ENCODE results near the gene LAMA5.

DNA sequence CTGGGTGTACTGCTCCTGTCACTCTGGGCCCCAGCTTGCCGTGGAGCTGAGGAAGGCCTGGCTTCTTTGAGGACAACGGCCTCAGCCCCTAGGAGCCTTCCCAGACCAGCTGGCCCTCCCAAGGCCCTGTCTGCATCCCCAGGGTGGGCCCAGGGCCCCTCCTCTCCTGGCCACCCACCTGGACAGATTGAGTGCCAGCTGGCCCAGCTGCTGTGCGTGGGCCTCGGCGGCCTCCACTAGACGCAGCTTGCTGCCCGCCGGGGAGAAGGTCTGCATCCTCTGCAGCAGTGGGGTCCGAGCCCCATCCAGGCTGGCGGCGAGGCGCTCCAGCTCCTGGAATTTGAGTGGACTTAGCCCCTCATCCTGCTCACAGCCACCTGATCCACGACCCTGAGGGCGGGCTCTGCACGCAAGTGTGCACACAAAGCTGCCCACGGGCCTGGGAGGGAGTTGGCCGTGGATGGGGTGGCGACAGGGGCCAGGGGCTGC is 49.9 kb downstream of the LAMA5 start:
- TF ChIP-seq, protein P1, sequence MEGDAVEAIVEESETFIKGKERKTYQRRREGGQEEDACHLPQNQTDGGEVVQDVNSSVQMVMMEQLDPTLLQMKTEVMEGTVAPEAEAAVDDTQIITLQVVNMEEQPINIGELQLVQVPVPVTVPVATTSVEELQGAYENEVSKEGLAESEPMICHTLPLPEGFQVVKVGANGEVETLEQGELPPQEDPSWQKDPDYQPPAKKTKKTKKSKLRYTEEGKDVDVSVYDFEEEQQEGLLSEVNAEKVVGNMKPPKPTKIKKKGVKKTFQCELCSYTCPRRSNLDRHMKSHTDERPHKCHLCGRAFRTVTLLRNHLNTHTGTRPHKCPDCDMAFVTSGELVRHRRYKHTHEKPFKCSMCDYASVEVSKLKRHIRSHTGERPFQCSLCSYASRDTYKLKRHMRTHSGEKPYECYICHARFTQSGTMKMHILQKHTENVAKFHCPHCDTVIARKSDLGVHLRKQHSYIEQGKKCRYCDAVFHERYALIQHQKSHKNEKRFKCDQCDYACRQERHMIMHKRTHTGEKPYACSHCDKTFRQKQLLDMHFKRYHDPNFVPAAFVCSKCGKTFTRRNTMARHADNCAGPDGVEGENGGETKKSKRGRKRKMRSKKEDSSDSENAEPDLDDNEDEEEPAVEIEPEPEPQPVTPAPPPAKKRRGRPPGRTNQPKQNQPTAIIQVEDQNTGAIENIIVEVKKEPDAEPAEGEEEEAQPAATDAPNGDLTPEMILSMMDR (IDR thresholded peaks at IDR 0.05; ENCODE audit: low read depth, low read length) = no peak
- TF ChIP-seq EZH2phosphoT487 (IDR thresholded peaks at IDR 0.05; ENCODE audit: low read depth) = no peak

All from OCI-LY3 (cell line).